Mucosa of gallbladder (tissue), 1 donor: ENCODE data around the gene ASMTL. TPM values are rescaled to one million over a fixed set of nuclear protein-coding genes. Genes with fewer than 3 reads are reported as not detected.
"Not testable (repeated sequence)": the region's sequence is repeated elsewhere in the genome, so short reads cannot be mapped to it uniquely, and the experiment has no call there.

ENCODE experiments used
- DNase-seq: peaks from one replicate; pipeline ENCODE4 v3.0.0-alpha.2; 2020; ENCODE audit warnings: low spot score
- total RNA-seq: library from RNA; stranded (reverse); gene quantifications from one replicate; pipeline ENCODE4 v1.2.1, GENCODE V29; 2021
- donor health status: DM: no; HTN: no; CAD: no.

The ASMTL gene
- total RNA-seq: 29.7 TPM

GRCh38 chrX:1452516-1453394, at the start of gene ASMTL:
ASMTL (minus strand) TSS chrX:1452909; CDS start chrX:1452840, 69 bp downstream.
- DNase-seq: peak; percentile 99

- no peak for DNase-seq
Measured at GRCh38 chrX:1502241-1502640, 49.5 kb upstream of the ASMTL start.

- DNase-seq: no peak
Measured at GRCh38 chrX:1500701-1501624, 48.3 kb upstream of the ASMTL start.

- no peak for DNase-seq
Measured at GRCh38 chrX:1496076-1496475, 43.4 kb upstream of the ASMTL start.

- DNase-seq: no peak
Measured at GRCh38 chrX:1493877-1494510, 41.3 kb upstream of the ASMTL start.

GRCh38 chrX:1493412-1493811, 40.7 kb upstream of the ASMTL start:
- DNase-seq: no peak

- no peak for DNase-seq
Measured at GRCh38 chrX:1492421-1493012, 39.8 kb upstream of the ASMTL start.

GRCh38 chrX:1491851-1492349, 39.2 kb upstream of the ASMTL start:
- DNase-seq: no peak

GRCh38 chrX:1491248-1491647, 38.5 kb upstream of the ASMTL start:
- DNase-seq: not testable (repeated sequence)

GRCh38 chrX:1490723-1491122, 38.0 kb upstream of the ASMTL start:
- DNase-seq: not testable (repeated sequence)

GRCh38 chrX:1489354-1489753, 36.6 kb upstream of the ASMTL start:
- DNase-seq: not testable (repeated sequence)

- no peak for DNase-seq
Measured at GRCh38 chrX:1488745-1489144, 36.0 kb upstream of the ASMTL start.

- DNase-seq: no peak
Measured at GRCh38 chrX:1488141-1488540, 35.4 kb upstream of the ASMTL start.

GRCh38 chrX:1487401-1487800, 34.7 kb upstream of the ASMTL start:
- DNase-seq: no peak

- no peak for DNase-seq
Measured at GRCh38 chrX:1486749-1487361, 34.1 kb upstream of the ASMTL start.

- DNase-seq: no peak
Measured at GRCh38 chrX:1486177-1486576, 33.5 kb upstream of the ASMTL start.

GRCh38 chrX:1485033-1485432, 32.3 kb upstream of the ASMTL start:
- DNase-seq: no peak

GRCh38 chrX:1484638-1485019, 31.9 kb upstream of the ASMTL start:
- no peak for DNase-seq

- no peak for DNase-seq
Measured at GRCh38 chrX:1483843-1484637, 31.3 kb upstream of the ASMTL start.

GRCh38 chrX:1482530-1482928, 29.8 kb upstream of the ASMTL start:
- DNase-seq: not testable (repeated sequence)
